Endothelial cell of umbilical vein (primary cell): ENCODE measurements around the gene PDIA5. TPM values are rescaled to one million over a fixed set of nuclear protein-coding genes. Genes with fewer than 3 reads are reported as not detected.

Experiments used
- BruUV-seq: library from RNA; stranded (reverse); fragments of 400-500 nt; replicated peaks from 2 replicates; lab custom pipeline; 2021; lab: Mats Ljungman, UMichigan
- CTCF ChIA-PET: fragments of 300-600, 350-600 bp; sonication (Branson Sonifier 250); formaldehyde crosslinking; loops from one replicate; lab custom pipeline; 2021; ENCODE audit warnings: antibody characterized with exemption, inconsistent platforms; lab: Charles Lee
- POLR2A ChIA-PET: fragments of 300-600, 350-600 bp; sonication (Branson Sonifier 250); formaldehyde crosslinking; loops from one replicate; lab custom pipeline; 2021; ENCODE audit warnings: antibody characterized with exemption, inconsistent platforms; lab: Charles Lee
- DNase-seq: peaks from one replicate; pipeline ENCODE4 v3.0.0-alpha.2; 2011; ENCODE audit warnings: low read depth, low spot score
- FAIRE-seq: peaks from 2 replicates; lab custom pipeline; 2011; peaks lifted over from hg19 to GRCh38; lab: Jason Lieb, UNC
- H2AFZ ChIP-seq: 2 replicates; pipeline ENCODE4 v1.6.0; 2012; ENCODE audit warnings: low read depth, low read length, control low read depth, inconsistent platforms
- H3K27ac ChIP-seq: 2 replicates; pipeline ENCODE4 v1.5.1; 2011; ENCODE audit warnings: low read depth, mild to moderate bottlenecking, control low read depth, low read length, moderate library complexity; ENCODE audit not compliant: insufficient read depth
- H3K27me3 ChIP-seq, 2 experiments: 2 replicates each; pipeline versions ENCODE4 v1.6.0 to v1.6.1; 2011; ENCODE audit warnings: low read length in 2 of 2, mixed read lengths in 1 of 2; ENCODE audit not compliant: control insufficient read depth in 2 of 2, insufficient read depth in 2 of 2
- H3K36me3 ChIP-seq, 2 experiments: 2 replicates in 1 of 2; 3 replicates in 1 of 2; pipeline ENCODE4 v1.5.1; 2011; ENCODE audit warnings: low read length in 2 of 2, mild to moderate bottlenecking in 1 of 2, moderate library complexity in 1 of 2; ENCODE audit not compliant: control insufficient read depth in 2 of 2, insufficient read depth in 2 of 2; ENCODE audit errors: extremely low read depth in 1 of 2
- H3K4me1 ChIP-seq: 3 replicates; pipeline ENCODE4 v1.5.1; 2011; ENCODE audit warnings: mild to moderate bottlenecking, low read length; ENCODE audit not compliant: control insufficient read depth, insufficient read depth; ENCODE audit errors: extremely low read depth
- H3K4me2 ChIP-seq: 2 replicates; pipeline ENCODE4 v1.6.1; 2011; ENCODE audit warnings: low read length, control low read depth, mixed read lengths; ENCODE audit not compliant: insufficient read depth
- H3K4me3 ChIP-seq, 3 experiments: fragments of 200-600 bp in 1 of 3; sonication (generic), shearing (Covaris generic) in 1 of 3; replicated peaks in 1 of 3; 2 replicates each; pipeline ENCODE4 v1.5.1; 2011 to 2016; ENCODE audit warnings: control low read depth in 3 of 3, low read length in 3 of 3, mild to moderate bottlenecking in 2 of 3, inconsistent platforms in 1 of 3, low read depth in 1 of 3, moderate library complexity in 1 of 3; ENCODE audit not compliant: insufficient read depth in 1 of 3
- H3K79me2 ChIP-seq: 2 replicates; pipeline ENCODE4 v1.6.0; 2012; ENCODE audit warnings: low read length, inconsistent platforms; ENCODE audit not compliant: control insufficient read depth, insufficient read depth
- H3K9ac ChIP-seq: replicated peaks from 2 replicates; pipeline ENCODE3; 2011; ENCODE audit warnings: low read length, control low read depth; ENCODE audit not compliant: insufficient read depth; ENCODE audit errors: extremely low read depth
- H3K9me1 ChIP-seq: replicated peaks from 3 replicates; pipeline ENCODE4 v1.6.0; 2011; ENCODE audit warnings: mild to moderate bottlenecking, low read length; ENCODE audit not compliant: control insufficient read depth, insufficient read depth; ENCODE audit errors: extremely low read depth
- H3K9me3 ChIP-seq: replicated peaks from 2 replicates; pipeline ENCODE4 v1.5.1; 2012; ENCODE audit warnings: low read length, inconsistent platforms; ENCODE audit not compliant: control insufficient read depth, insufficient read depth
- H4K20me1 ChIP-seq: replicated peaks from 2 replicates; pipeline ENCODE3; 2011; ENCODE audit warnings: mild to moderate bottlenecking, low read length; ENCODE audit not compliant: control insufficient read depth, insufficient read depth; ENCODE audit errors: extremely low read depth
- EZH2 ChIP-seq: IDR thresholded peaks from 2 replicates; pipeline ENCODE4 v1.6.1; 2012; ENCODE audit warnings: borderline replicate concordance, low read depth, mild to moderate bottlenecking, moderate library complexity, low read length, inconsistent platforms; ENCODE audit not compliant: severe bottlenecking
- FOS ChIP-seq: IDR thresholded peaks from 2 replicates; pipeline ENCODE4 v1.6.1; 2011; ENCODE audit warnings: mild to moderate bottlenecking, low read length, moderate library complexity, borderline replicate concordance; ENCODE audit not compliant: insufficient read depth
- GATA2 ChIP-seq: IDR thresholded peaks from 2 replicates; pipeline ENCODE4 v1.7.0; 2011; ENCODE audit warnings: low read depth, mild to moderate bottlenecking, moderate library complexity, mixed read lengths, low read length; ENCODE audit not compliant: insufficient read length, insufficient read depth
- JUN ChIP-seq: IDR thresholded peaks from 2 replicates; pipeline ENCODE4 v1.6.1; 2011; ENCODE audit warnings: borderline replicate concordance, low read depth; ENCODE audit not compliant: insufficient read length, insufficient read depth
- MYC ChIP-seq: IDR thresholded peaks from one replicate; pipeline ENCODE4 v1.6.1; 2011; ENCODE audit warnings: mild to moderate bottlenecking, low read depth, low read length
- POLR2A ChIP-seq: IDR thresholded peaks from 2 replicates; pipeline ENCODE4 v1.6.1; 2012; ENCODE audit warnings: low read depth, mild to moderate bottlenecking, control low read depth, low read length
- POLR2AphosphoS5 ChIP-seq: IDR thresholded peaks from 2 replicates; pipeline ENCODE4 v1.6.1; 2012; ENCODE audit warnings: low read depth, mild to moderate bottlenecking, control low read depth, low read length, moderate library complexity; ENCODE audit not compliant: insufficient read depth
- dilution Hi-C: fragments of 300-500 bp; cut with MboI; formaldehyde crosslinking; loops from one replicate; pipeline ENCODE4 v1.15.0; 2019; ENCODE audit warnings: low sequenced_read_pairs; ENCODE audit not compliant: extremely low pct_ligation_motif_present
- intact Hi-C: fragments of 100-400 bp; cut with micrococcal nuclease; formaldehyde crosslinking; loops from one replicate; pipeline ENCODE4 v1.10.0; 2022
- polyA plus RNA-seq, 4 experiments: library from polyadenylated mRNA; depleted of rRNA in 3 of 4; stranded (reverse) in 3 of 4; unstranded in 1 of 4; fragments of >200 nt; gene quantifications; 2 replicates each; pipeline versions ENCODE4 v1.2.1 to v1.2.3, GENCODE V29; 2011 to 2012; ENCODE audit warnings: missing spikeins in 1 of 4
- total RNA-seq: library from RNA; stranded (reverse); gene quantifications from 2 replicates; pipeline ENCODE4 v1.2.3, GENCODE V29; 2021
- TF ChIP-seq, protein P1 (sequence below), 2 donors: IDR thresholded peaks; 1 replicate in 1 of 2; 2 replicates in 1 of 2; pipeline ENCODE4 v1.5.1; 2011; ENCODE audit warnings: low read length in 2 of 2, mild to moderate bottlenecking in 2 of 2, moderate library complexity in 2 of 2, control low read depth in 1 of 2, inconsistent platforms in 1 of 2, low read depth in 1 of 2; ENCODE audit not compliant: insufficient read depth in 1 of 2; ENCODE audit errors: extremely low read depth in 1 of 2
- TF ChIP-seq, protein P2 (sequence below): IDR thresholded peaks from 2 replicates; pipeline ENCODE4 v1.6.1; 2011; ENCODE audit not compliant: insufficient read depth, insufficient read length

The PDIA5 gene
- total and polyA plus RNA-seq, 2 donors (not counting 3 experiments of a cell fraction or from before 2014, with no cell fraction given), result 55.7 to 85.6 TPM

DNA sequence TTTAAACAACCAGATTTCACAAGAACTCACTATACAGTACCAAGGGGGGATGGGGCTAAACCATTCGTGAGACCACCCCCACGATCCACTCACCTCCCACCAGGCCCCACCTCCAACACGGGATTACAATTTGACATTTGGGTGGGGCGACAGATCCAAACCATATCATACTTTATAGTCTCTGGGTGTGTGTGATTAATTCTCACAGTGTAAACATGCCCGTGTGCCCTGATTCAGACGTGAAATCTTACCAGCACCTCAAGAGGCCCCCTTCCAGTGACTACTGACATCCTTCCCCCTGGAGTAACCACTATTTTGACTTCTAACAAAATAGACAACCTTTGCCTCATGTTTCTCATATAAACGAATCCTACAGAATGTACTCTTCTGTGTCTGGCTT is 5.0 kb upstream of the PDIA5 start:
- dilution Hi-C loops (no loop called here), intact Hi-C loops (no loop called here)
- no peak overlapping the region for H3K4me2 ChIP-seq
- no peaks in the 10 kb centered on the region for H3K9me3 ChIP-seq
- no peak overlapping the region for H2AFZ ChIP-seq
- H3K27me3 ChIP-seq, result peaks cover 2 to 6% of the 10 kb centered on the region in 2 experiments
- H3K9ac ChIP-seq, result no peak overlapping the region
- no peaks in the 10 kb centered on the region for H3K9me1 ChIP-seq
- TF ChIP-seq, protein P1, sequence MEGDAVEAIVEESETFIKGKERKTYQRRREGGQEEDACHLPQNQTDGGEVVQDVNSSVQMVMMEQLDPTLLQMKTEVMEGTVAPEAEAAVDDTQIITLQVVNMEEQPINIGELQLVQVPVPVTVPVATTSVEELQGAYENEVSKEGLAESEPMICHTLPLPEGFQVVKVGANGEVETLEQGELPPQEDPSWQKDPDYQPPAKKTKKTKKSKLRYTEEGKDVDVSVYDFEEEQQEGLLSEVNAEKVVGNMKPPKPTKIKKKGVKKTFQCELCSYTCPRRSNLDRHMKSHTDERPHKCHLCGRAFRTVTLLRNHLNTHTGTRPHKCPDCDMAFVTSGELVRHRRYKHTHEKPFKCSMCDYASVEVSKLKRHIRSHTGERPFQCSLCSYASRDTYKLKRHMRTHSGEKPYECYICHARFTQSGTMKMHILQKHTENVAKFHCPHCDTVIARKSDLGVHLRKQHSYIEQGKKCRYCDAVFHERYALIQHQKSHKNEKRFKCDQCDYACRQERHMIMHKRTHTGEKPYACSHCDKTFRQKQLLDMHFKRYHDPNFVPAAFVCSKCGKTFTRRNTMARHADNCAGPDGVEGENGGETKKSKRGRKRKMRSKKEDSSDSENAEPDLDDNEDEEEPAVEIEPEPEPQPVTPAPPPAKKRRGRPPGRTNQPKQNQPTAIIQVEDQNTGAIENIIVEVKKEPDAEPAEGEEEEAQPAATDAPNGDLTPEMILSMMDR (IDR thresholded peaks at IDR 0.05; ENCODE audit: extremely low read depth in 1 of 2, insufficient read depth in 1 of 2, low read depth in 1 of 2, low read length in 2 of 2), result no peak
- TF ChIP-seq FOS (no peak), EZH2 (no peak), JUN (no peak), POLR2AphosphoS5 (no peak), POLR2A (no peak), MYC (no peak), GATA2 (no peak)
- TF ChIP-seq, protein P2, sequence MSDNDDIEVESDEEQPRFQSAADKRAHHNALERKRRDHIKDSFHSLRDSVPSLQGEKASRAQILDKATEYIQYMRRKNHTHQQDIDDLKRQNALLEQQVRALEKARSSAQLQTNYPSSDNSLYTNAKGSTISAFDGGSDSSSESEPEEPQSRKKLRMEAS, result no peak
- H3K4me1 ChIP-seq, result peaks cover 12% of the 10 kb centered on the region
- H4K20me1 ChIP-seq, result no peaks in the 10 kb centered on the region
- H3K4me3 ChIP-seq, result no peak overlapping the region
- no peak overlapping the region for H3K27ac ChIP-seq
- no TSS peak for BruUV-seq
- H3K36me3 ChIP-seq, result no peaks in the 10 kb centered on the region
- ChIA-PET POLR2A (no interaction called here), CTCF (no interaction called here)
- FAIRE-seq (no peak), DNase-seq (no peak)
- no peaks in the 10 kb centered on the region for H3K79me2 ChIP-seq
